Choroid plexus epithelial cell (primary cell): Measurements from ENCODE around the gene MYO5C.

Experiments used
- DNase-seq: peaks from one replicate; pipeline ENCODE4 v3.0.0-alpha.2; 2010; ENCODE audit warnings: low read depth
- H3K4me3 ChIP-seq: 2 replicates; pipeline ENCODE4 v1.5.1; 2011; ENCODE audit warnings: low read depth, mild to moderate bottlenecking, control low read depth, low read length, moderate library complexity
- TF ChIP-seq, protein P1 (sequence below): conservative IDR thresholded peaks from 2 replicates; pipeline ENCODE4 v1.5.1; 2011; ENCODE audit warnings: low read depth, mild to moderate bottlenecking, control low read depth, inconsistent platforms, low read length, moderate library complexity

Gene MYO5C

DNA sequence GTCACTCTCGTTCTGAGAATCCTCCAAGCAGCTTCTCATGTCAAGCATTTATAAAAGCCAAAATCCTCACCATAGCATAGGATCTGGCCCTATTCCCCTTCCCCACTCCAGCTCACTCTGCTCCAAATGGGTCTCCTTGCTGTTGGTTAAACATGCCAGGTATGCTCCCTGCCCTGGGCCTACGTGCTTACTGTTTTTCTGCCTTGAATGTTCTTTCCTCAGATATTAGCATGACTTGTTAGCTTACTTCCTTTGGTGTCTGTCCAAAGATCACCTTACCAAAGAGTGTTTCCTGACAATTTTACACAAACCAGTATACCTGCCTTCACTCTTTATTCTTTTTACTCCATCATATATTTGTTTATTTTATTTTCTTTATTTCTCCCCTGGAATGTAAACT lies 33.1 kb upstream of the MYO5C start:
- H3K4me3 ChIP-seq, result no peak overlapping the region
- TF ChIP-seq, protein P1, sequence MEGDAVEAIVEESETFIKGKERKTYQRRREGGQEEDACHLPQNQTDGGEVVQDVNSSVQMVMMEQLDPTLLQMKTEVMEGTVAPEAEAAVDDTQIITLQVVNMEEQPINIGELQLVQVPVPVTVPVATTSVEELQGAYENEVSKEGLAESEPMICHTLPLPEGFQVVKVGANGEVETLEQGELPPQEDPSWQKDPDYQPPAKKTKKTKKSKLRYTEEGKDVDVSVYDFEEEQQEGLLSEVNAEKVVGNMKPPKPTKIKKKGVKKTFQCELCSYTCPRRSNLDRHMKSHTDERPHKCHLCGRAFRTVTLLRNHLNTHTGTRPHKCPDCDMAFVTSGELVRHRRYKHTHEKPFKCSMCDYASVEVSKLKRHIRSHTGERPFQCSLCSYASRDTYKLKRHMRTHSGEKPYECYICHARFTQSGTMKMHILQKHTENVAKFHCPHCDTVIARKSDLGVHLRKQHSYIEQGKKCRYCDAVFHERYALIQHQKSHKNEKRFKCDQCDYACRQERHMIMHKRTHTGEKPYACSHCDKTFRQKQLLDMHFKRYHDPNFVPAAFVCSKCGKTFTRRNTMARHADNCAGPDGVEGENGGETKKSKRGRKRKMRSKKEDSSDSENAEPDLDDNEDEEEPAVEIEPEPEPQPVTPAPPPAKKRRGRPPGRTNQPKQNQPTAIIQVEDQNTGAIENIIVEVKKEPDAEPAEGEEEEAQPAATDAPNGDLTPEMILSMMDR, result no peak
- DNase-seq, result no peak

DNA sequence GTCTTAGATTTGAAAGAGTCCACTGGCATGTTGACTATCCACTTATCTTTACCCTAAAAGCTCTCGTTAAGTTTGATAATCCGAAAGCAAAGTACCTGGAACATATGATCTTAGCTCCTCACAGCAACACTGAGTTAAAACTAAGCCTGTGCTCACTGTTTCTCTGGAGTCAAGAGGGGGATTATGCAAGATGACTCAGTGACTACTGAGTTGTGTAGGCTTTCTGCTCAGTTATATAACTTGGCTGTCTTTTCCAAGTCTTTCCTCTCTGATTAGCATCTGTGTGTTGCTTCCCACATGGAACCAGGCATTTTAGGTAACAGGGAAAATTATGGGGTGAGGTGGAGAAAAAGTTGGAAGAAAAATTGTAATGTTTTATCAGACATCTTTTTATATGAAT lies 31.2 kb upstream of the MYO5C start:
- H3K4me3 ChIP-seq, result no peak overlapping the region
- peak; percentile 52 for DNase-seq
- TF ChIP-seq, protein P1, result no peak

DNA sequence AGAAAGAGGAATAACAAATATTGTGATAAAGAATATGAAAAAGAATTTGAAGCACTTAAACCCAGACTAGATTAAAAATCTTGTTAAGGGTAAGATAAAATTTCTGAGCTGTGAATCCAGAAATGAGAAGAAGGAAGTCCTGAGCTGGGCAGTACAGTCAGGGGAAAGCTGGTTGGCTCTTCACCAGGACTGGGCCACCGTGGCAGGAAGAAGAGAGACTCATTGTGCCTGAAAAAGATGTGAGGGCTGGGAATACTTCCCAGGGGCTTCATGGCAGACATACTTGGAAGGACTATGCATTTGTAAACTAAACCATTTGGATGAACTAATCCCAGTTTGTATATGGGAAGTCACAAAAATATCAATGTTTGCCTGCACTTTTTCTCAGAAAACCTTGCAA lies 28.5 kb upstream of the MYO5C start:
- DNase-seq, result no peak
- TF ChIP-seq, protein P1, result no peak
- H3K4me3 ChIP-seq, result no peak overlapping the region

DNA sequence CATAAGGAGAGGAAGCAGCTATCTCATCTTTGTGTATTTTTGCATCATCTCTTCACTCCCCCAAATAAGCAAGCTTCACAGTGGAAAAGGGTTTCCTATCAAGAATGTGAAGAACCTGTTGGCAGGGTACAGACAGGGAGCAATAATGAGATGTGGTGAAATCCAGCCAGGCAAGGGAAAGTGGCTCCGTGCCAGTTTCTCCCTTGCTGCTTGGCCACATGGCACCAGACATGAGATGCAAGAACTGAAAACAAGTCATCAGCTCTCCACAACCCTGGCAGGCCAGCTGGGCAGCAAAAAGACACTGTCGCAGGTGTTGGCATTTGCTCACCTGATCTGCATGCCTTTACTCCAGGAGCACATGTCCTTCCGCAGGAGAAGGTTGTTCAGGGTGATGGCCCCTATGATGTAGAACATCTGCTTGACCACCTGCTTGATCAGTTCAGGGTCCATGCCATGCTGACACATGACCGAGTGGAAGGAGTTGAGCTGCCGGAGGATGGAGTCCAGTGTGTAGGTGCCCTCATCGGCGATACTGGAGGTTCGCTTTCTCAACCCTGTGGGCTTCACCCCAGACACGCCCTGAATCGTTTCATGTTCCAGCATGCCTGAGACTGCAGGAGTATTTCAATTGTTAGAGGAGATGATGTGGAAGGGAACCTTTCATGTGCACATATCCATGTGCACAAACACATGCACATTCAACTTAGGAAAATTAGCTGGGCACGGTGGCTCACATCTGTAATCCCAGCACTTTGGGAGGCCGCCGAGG lies 23.3 kb upstream of the MYO5C start:
- no peak for DNase-seq

DNA sequence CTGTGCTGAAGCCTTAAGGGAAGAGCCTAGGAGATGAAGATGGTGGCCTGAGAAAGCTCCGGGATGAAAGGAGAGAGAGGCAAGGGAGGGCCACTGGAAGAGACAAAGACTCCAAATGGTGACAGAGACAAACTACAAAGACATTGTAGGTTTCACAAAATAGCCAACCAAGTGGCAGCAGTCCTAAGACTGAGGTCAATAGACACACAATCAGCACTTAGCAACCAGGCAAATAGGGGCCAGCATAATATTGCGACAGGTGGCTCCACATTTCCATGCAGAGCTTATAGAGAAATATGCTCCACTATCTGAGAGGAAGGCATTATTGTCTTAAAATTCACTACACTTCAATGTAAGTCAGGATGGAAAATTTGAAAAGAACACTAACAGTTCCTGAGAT lies 22.1 kb upstream of the MYO5C start:
- TF ChIP-seq, protein P1, result no peak
- no peak overlapping the region for H3K4me3 ChIP-seq
- DNase-seq, result no peak

More for the DNA sequence above, 23.3 kb upstream of the MYO5C start:
- TF ChIP-seq, protein P1, result no peak
- no peak overlapping the region for H3K4me3 ChIP-seq

GRCh38 chr15:52317022-52317421 lies 21.4 kb upstream of the MYO5C start:
- no peak overlapping the region for H3K4me3 ChIP-seq
- no peak for DNase-seq
- TF ChIP-seq, protein P1, result no peak

DNA sequence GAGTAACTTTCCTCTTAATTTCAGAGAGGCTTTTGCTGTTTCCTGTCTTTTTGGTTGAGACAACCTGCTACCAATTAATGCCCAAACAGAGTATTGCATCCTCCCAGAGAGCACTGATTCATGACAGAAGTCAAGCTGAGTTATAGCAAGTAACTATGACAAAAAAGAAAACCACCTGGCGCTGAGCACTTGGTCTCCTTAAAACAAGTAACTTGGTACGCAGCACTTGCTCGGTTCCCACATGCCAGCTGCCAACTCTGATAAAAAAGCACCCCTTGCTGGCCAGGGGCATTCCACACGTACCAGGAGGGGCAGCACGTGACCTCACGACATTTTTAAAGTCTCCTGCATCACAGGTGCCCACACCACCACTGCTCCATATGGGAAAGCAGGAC lies 13.5 kb upstream of the MYO5C start:
- TF ChIP-seq, protein P1, result no peak
- DNase-seq, result no peak
- no peak overlapping the region for H3K4me3 ChIP-seq
